Measurements from ENCODE around the gene TRIM63. TPM values are rescaled to one million over a fixed set of nuclear protein-coding genes. Genes with fewer than 3 reads are reported as not detected.
"Not testable (repeated sequence)": the region's sequence is repeated elsewhere in the genome, so short reads cannot be mapped to it uniquely, and the experiment has no call there.

Gene TRIM63
- total RNA-seq, 1 experiment from 2014 or later: not detected

DNA sequence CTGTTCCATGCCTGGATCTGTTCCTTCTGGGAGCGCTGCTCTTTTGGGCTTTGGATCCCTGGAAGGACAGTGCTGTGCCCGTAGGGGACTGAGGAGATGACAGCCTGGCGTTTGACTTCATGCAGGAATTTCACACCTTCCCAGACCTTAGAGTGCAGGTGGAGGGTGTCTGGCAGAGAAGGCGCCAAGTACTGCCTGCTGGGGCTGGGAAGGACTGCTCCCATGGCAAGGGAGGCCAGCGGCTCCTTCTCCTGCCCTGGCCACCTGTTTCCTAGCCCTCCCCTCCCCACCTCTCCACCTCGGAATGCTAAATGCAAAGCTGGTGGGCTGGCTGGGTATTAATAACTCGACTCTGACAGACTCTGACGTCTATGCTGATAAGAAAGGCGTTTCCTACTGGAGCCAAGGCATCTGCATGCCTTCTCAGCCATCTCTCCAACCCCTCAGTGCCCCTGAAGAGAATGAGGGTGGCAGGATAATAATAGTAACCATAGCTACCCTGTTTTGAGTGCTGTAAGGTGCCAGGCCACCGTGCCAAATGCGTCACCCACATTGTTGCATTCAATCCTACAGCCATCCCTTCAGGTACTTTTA is 26.7 kb upstream of the TRIM63 start:
- no peaks in the 10 kb centered on the region for H3K36me3 ChIP-seq (ENCODE audit: low read depth)
- H3K4me2 ChIP-seq: no peak overlapping the region
- no peaks in the 10 kb centered on the region for H3K79me2 ChIP-seq (ENCODE audit: low read depth)
- H4K20me1 ChIP-seq (ENCODE audit: insufficient read depth): no peaks in the 10 kb centered on the region
- H3K27me3 ChIP-seq (ENCODE audit: insufficient read depth, low read depth): no peaks in the 10 kb centered on the region
- TF ChIP-seq, protein P1, sequence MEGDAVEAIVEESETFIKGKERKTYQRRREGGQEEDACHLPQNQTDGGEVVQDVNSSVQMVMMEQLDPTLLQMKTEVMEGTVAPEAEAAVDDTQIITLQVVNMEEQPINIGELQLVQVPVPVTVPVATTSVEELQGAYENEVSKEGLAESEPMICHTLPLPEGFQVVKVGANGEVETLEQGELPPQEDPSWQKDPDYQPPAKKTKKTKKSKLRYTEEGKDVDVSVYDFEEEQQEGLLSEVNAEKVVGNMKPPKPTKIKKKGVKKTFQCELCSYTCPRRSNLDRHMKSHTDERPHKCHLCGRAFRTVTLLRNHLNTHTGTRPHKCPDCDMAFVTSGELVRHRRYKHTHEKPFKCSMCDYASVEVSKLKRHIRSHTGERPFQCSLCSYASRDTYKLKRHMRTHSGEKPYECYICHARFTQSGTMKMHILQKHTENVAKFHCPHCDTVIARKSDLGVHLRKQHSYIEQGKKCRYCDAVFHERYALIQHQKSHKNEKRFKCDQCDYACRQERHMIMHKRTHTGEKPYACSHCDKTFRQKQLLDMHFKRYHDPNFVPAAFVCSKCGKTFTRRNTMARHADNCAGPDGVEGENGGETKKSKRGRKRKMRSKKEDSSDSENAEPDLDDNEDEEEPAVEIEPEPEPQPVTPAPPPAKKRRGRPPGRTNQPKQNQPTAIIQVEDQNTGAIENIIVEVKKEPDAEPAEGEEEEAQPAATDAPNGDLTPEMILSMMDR (conservative IDR thresholded peaks at IDR 0.05): no peak
- TF ChIP-seq EZH2 (IDR thresholded peaks at IDR 0.05; ENCODE audit: low read depth): no peak
- H3K9me2 ChIP-seq (ENCODE audit: insufficient read depth): no peaks in the 10 kb centered on the region
- H3F3A ChIP-seq (ENCODE audit: insufficient read depth, low read depth): peaks cover 17% of the 10 kb centered on the region; the same call in 1 of the 2 replicates
- no peak for DNase-seq
- BruUV-seq (replicated peaks): no TSS peak
- no peak overlapping the region for H3K4me3 ChIP-seq
- intact Hi-C loops (cut with micrococcal nuclease; ENCODE audit: unreplicated experiment): no loop called here
- ChIA-PET POLR2A (ENCODE audit: unreplicated experiment) (no interaction called here), CTCF (no interaction called here)
- H3K9me3 ChIP-seq (ENCODE audit: insufficient read depth, low read depth): no peaks in the 10 kb centered on the region
- no peak overlapping the region for H3K27ac ChIP-seq
- peaks cover 15% of the 10 kb centered on the region for H3K4me1 ChIP-seq (replicated peaks; ENCODE audit: insufficient read depth)
- no peak overlapping the region for H2AFZ ChIP-seq

DNA sequence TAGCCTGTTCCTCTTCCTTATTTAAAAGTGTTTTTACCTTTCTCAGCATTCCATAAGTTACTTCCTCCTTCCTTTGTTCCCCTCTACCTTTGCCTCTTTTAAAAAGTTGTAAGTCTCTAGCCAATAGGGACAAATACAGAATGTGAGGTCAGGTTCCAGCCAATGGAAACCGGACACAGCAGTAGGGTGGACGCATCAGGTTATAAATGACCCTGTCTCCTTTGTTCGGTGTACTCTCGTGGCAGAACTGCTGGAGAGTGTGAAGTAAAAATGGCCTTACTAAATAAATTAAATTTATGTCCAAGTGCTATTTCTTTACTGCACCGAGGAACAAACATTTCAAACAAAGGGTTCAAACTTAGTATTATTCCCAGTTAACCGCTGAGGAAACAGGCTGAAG is 26.1 kb upstream of the TRIM63 start:
- POLR2A ChIA-PET (ENCODE audit: unreplicated experiment); CTCF ChIA-PET; intact Hi-C loops (cut with micrococcal nuclease; ENCODE audit: unreplicated experiment); H3K9me3 ChIP-seq (ENCODE audit: insufficient read depth, low read depth); H3K27me3 ChIP-seq (ENCODE audit: insufficient read depth, low read depth); BruUV-seq (replicated peaks); H3K79me2 ChIP-seq (ENCODE audit: low read depth); H3K4me3 ChIP-seq; H3K36me3 ChIP-seq (ENCODE audit: low read depth); H2AFZ ChIP-seq; H4K20me1 ChIP-seq (ENCODE audit: insufficient read depth); DNase-seq; H3K27ac ChIP-seq; H3K4me2 ChIP-seq; H3K9me2 ChIP-seq (ENCODE audit: insufficient read depth): not testable (repeated sequence)
- Histone ChIP-seq H3K4me1 (replicated peaks; ENCODE audit: insufficient read depth) (peaks cover 15% of the 10 kb centered on the region), H3F3A (ENCODE audit: insufficient read depth, low read depth) (peaks cover 17% of the 10 kb centered on the region; the same call in 1 of the 2 replicates)

DNA sequence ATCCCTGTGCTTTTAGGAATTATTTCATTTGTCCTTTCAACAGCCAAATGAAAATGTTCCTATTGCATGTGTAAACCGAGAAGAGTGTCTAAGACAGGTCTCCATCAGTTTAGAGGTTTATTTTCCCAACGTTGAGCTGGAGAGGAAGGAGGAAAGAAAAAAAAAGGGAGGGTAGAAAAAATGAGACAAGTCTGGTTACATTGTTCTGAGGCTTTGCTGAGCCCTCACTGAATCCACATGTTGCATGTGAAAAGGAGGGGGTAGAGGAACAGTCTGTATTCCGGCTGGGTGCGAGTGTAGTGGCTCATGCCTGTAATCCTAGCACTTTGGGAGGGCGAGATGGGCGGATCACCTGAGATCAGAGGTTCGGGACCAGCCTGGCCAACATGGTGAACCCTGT is 25.0 kb upstream of the TRIM63 start:
- H3K9me2 ChIP-seq (ENCODE audit: insufficient read depth): no peaks in the 10 kb centered on the region
- no peak overlapping the region for H3K4me2 ChIP-seq
- H3K36me3 ChIP-seq (ENCODE audit: low read depth): no peaks in the 10 kb centered on the region
- peaks cover 3% of the 10 kb centered on the region for H3K4me1 ChIP-seq (replicated peaks; ENCODE audit: insufficient read depth)
- H3K9me3 ChIP-seq (ENCODE audit: insufficient read depth, low read depth): no peaks in the 10 kb centered on the region
- peaks cover 6% of the 10 kb centered on the region; the same call in 1 of the 2 replicates for H3F3A ChIP-seq (ENCODE audit: insufficient read depth, low read depth)
- CTCF ChIA-PET: no interaction called here
- intact Hi-C loops (cut with micrococcal nuclease; ENCODE audit: unreplicated experiment): no loop called here
- TF ChIP-seq EZH2 (IDR thresholded peaks at IDR 0.05; ENCODE audit: low read depth): no peak
- TF ChIP-seq, protein P1 (conservative IDR thresholded peaks at IDR 0.05): no peak
- DNase-seq: no peak
- H3K79me2 ChIP-seq (ENCODE audit: low read depth): no peaks in the 10 kb centered on the region
- H2AFZ ChIP-seq: no peak overlapping the region
- H3K27ac ChIP-seq: no peak overlapping the region
- no peaks in the 10 kb centered on the region for H4K20me1 ChIP-seq (ENCODE audit: insufficient read depth)
- H3K27me3 ChIP-seq (ENCODE audit: insufficient read depth, low read depth): no peaks in the 10 kb centered on the region
- no TSS peak for BruUV-seq (replicated peaks)
- POLR2A ChIA-PET (ENCODE audit: unreplicated experiment): no interaction called here
- no peak overlapping the region for H3K4me3 ChIP-seq

DNA sequence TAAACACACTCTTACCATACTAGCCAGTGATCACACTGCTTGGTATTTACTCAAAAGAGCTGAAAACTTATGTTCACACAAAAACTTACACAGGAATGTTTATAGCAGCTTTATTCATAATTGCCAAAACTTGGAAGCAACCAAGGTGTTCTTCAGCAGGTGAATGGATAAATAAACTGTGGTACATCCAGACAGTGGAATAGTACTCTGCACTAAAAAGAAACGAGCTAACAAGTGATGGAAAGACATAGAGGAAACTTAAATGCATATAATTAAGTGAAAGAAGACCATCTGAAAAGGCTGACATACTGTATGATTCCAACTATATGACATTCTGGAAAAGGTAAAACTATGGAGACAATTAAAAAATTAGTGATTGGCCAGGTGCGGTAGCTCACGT is 23.5 kb upstream of the TRIM63 start:
- ChIA-PET CTCF (interaction anchor here (0.6 kb wide), 1 partner anchor 1887 kb away, joined by 3 read pairs; no protein-coding TSS in a partner anchor), POLR2A (ENCODE audit: unreplicated experiment) (no interaction called here)
- H3K9me2 ChIP-seq (ENCODE audit: insufficient read depth): no peaks in the 10 kb centered on the region
- DNase-seq: no peak
- no peaks in the 10 kb centered on the region for H3K36me3 ChIP-seq (ENCODE audit: low read depth)
- H3K4me2 ChIP-seq: no peak overlapping the region
- no TSS peak for BruUV-seq (replicated peaks)
- no peaks in the 10 kb centered on the region for H3F3A ChIP-seq (ENCODE audit: insufficient read depth, low read depth)
- intact Hi-C loops (cut with micrococcal nuclease; ENCODE audit: unreplicated experiment): no loop called here
- H3K4me3 ChIP-seq: no peak overlapping the region
- no peaks in the 10 kb centered on the region for H3K4me1 ChIP-seq (replicated peaks; ENCODE audit: insufficient read depth)
- no peaks in the 10 kb centered on the region for H3K79me2 ChIP-seq (ENCODE audit: low read depth)
- no peaks in the 10 kb centered on the region for H3K27me3 ChIP-seq (ENCODE audit: insufficient read depth, low read depth)
- no peaks in the 10 kb centered on the region for H3K9me3 ChIP-seq (ENCODE audit: insufficient read depth, low read depth)
- TF ChIP-seq, protein P1 (conservative IDR thresholded peaks at IDR 0.05): no peak
- no peak for TF ChIP-seq EZH2 (IDR thresholded peaks at IDR 0.05; ENCODE audit: low read depth)
- H3K27ac ChIP-seq: no peak overlapping the region
- H4K20me1 ChIP-seq (ENCODE audit: insufficient read depth): no peaks in the 10 kb centered on the region
- no peak overlapping the region for H2AFZ ChIP-seq

Measured in PC-9 (cell line).